ENCODE measurements around the gene ATP2C1.
"Not testable (repeated sequence)": the region's sequence is repeated elsewhere in the genome, so short reads cannot be mapped to it uniquely, and the experiment has no call there.

DNA sequence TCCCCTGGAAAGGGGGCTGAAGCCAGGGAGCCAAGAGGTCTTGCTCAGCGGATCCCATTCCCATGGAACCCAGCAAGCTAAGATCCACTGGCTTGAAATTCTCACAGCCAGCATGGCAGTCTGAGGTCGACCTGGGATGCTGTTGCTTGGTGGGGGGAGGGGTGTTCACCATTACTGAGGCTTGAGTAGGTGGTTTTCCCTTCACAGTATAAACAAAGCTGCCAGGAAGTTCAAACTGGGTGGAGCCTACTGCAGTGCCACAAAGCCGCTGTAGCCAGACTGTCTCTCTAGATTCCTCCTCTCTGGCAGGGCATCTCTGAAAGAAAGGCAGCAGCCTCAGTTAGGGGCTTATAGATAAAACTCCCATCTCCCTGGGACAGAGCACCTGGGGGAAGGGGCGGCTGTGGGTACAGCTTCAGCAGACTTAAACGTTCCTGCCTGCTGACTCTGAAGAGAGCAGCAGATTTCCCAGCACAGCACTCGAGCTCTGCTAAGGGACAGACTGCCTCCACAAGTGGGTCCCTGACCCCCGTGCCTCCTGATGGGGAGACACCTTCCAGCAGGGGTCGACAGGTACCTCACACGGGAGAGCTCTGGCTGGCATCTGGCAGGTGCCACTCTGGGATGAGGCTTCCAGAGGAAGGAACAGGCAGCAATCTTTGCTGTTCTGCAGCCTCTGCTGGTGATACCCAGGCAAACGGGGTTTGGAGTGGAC, 148.5 kb downstream of the ATP2C1 start:
- TF ChIP-seq, protein P1, sequence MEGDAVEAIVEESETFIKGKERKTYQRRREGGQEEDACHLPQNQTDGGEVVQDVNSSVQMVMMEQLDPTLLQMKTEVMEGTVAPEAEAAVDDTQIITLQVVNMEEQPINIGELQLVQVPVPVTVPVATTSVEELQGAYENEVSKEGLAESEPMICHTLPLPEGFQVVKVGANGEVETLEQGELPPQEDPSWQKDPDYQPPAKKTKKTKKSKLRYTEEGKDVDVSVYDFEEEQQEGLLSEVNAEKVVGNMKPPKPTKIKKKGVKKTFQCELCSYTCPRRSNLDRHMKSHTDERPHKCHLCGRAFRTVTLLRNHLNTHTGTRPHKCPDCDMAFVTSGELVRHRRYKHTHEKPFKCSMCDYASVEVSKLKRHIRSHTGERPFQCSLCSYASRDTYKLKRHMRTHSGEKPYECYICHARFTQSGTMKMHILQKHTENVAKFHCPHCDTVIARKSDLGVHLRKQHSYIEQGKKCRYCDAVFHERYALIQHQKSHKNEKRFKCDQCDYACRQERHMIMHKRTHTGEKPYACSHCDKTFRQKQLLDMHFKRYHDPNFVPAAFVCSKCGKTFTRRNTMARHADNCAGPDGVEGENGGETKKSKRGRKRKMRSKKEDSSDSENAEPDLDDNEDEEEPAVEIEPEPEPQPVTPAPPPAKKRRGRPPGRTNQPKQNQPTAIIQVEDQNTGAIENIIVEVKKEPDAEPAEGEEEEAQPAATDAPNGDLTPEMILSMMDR (IDR thresholded peaks at IDR 0.05 in 4 of 5, conservative IDR thresholded peaks at IDR 0.05 in 1 of 5): not testable (repeated sequence)
- TF ChIP-seq POLR2A (IDR thresholded peaks at IDR 0.05): not testable (repeated sequence)

Measured in gastrocnemius medialis (tissue), 4 donors.